Fibroblast of pulmonary artery (primary cell): ENCODE results near the gene ANO1.

Experiments
- DNase-seq: peaks from one replicate; pipeline ENCODE4 v3.0.0-alpha.2; 2010; ENCODE audit warnings: low read depth
- H3K4me3 ChIP-seq: replicated peaks from 2 replicates; pipeline ENCODE4 v1.5.1; 2011; ENCODE audit warnings: low read depth, mild to moderate bottlenecking, control low read depth, low read length, moderate library complexity
- CTCF ChIP-seq: IDR thresholded peaks from 2 replicates; pipeline ENCODE4 v1.5.1; 2011; ENCODE audit warnings: mild to moderate bottlenecking, control low read depth, low read length, inconsistent platforms; ENCODE audit errors: missing control alignments

The ANO1 gene

GRCh38 chr11:70106757-70107156, 28.6 kb downstream of the ANO1 start:
- no peak for DNase-seq
- no peak overlapping the region for H3K4me3 ChIP-seq
- no peak for TF ChIP-seq CTCF

- no peak for DNase-seq
- no peak overlapping the region for H3K4me3 ChIP-seq
- TF ChIP-seq CTCF, result no peak
Observed at GRCh38 chr11:70107191-70107590, 29.1 kb downstream of the ANO1 start.

GRCh38 chr11:70107756-70108155, 29.6 kb downstream of the ANO1 start:
- H3K4me3 ChIP-seq, result no peak overlapping the region
- no peak for DNase-seq
- TF ChIP-seq CTCF, result no peak

- DNase-seq, result no peak
- no peak for TF ChIP-seq CTCF
- no peak overlapping the region for H3K4me3 ChIP-seq
Observed at GRCh38 chr11:70108250-70108649, 30.1 kb downstream of the ANO1 start.

GRCh38 chr11:70109006-70109405, 30.9 kb downstream of the ANO1 start:
- no peak overlapping the region for H3K4me3 ChIP-seq
- TF ChIP-seq CTCF, result no peak
- DNase-seq, result no peak

GRCh38 chr11:70109903-70110302, 31.8 kb downstream of the ANO1 start:
- no peak for DNase-seq
- H3K4me3 ChIP-seq, result no peak overlapping the region
- TF ChIP-seq CTCF, result no peak

GRCh38 chr11:70110538-70111055, 32.5 kb downstream of the ANO1 start:
- H3K4me3 ChIP-seq, result no peak overlapping the region
- no peak for DNase-seq
- no peak for TF ChIP-seq CTCF
